ENCODE data around the gene SLC25A43.
"Not testable (repeated sequence)": the region's sequence is repeated elsewhere in the genome, so short reads cannot be mapped to it uniquely, and the experiment has no call there.

Gene SLC25A43
- long read RNA-seq, transcript SLC25A43-201 (5 exons, 2,783 nt) = major isoform, 54 of 88 reads
- long read RNA-seq, transcript SLC25A43-204 (4 exons, 896 nt) = minor isoform, 9 of 88 reads
- long read RNA-seq, partial matches to known transcripts = 6 of 88 reads
- long read RNA-seq, other reads (novel, unspliced or antisense) = 19 of 88 reads

DNA sequence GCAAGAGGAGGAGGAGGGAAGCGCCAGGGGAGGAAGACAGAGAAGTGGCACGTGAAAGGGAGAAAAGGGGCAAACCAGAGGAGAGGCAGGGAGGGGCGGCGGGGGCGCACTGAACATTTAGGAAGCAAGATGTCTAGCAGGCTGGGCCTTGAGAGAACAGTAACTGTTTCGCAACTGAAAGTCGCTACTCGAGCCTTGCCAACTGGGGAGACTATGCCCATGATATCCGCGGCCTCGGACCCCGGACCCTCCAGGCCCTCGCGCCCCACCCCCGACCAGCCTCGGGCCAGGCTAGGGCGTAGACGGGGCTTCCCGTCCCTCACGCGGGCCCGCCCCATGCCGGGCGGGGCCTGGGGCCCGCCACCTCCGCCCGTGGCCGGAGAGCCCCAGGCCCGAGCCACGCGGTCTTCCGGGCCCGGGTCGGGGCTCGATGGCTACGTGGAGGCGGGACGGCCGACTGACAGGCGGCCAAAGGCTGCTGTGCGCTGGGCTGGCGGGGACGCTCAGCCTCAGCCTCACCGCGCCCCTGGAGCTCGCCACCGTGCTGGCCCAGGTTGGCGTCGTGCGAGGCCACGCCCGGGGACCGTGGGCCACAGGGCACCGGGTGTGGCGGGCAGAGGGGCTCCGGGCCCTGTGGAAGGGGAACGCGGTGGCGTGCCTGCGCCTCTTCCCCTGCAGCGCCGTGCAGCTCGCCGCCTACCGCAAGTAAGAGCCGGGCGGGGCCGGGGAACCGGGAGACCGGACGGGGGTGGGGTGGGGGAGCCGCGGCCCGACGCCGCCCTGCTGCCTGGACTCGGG, at the start of gene SLC25A43:
SLC25A43 (plus strand) TSS at position 363 of the 798 bp plus-strand sequence; CDS start at position 431, 68 bp downstream.
- peak; percentile 26 to 33 for DNase-seq (ENCODE audit: low read depth in 1 of 2, low spot score in 1 of 2)
- Histone ChIP-seq H3K27ac (replicated peaks) (peak within 1 kb of the TSS; percentile 76), H3K4me3 (replicated peaks; ENCODE audit: insufficient read depth, low read length) (peak within 1 kb of the TSS; percentile 50)

DNA sequence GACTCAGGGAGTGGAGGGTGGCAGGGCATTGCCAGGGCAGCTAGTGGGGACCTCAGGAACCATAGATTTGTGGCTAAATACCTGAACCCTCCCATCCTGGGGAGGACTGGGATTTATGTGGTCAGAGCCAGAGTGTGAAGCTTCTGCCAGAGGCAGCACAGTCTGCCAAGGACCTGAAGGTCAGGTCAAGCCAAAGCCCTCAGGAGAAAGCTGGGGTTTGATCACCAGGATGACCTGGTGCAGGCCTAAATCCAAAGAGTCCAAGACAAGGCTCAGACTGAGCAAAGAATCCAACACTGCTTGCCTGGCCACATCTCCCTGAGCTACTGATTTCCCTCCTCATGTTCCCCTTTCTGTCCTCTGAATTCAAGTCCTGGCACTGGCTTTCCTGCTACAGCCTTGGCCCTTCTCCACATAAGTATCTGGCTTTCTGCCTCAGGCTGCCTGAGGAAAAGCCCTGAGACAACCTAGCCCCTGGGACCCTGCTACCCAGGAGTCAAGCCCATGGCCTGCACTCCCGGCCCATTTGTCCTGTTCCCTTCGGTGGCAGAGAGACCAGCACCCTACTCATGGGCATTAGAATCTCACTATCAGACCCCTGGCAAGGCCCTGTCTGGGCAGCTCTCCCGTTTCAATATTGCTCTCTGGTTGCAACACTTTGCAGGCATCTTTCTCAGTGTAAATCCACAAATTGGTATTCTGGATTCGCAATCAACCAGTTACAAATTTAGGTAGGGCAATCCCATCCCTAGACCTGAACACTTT, 39.3 kb upstream of the SLC25A43 start:
- H3K27me3 ChIP-seq (ENCODE audit: insufficient read depth, poor library complexity, severe bottlenecking) = no peaks in the 10 kb centered on the region
- no peak for TF ChIP-seq SPI1 (IDR thresholded peaks at IDR 0.05; ENCODE audit: borderline replicate concordance, low read depth)
- no peak for TF ChIP-seq POLR2AphosphoS5 (IDR thresholded peaks at IDR 0.05; ENCODE audit: low read depth)
- DNase-seq (ENCODE audit: low read depth in 1 of 2, low spot score in 1 of 2) = no peak
- H3K4me3 ChIP-seq (replicated peaks; ENCODE audit: insufficient read depth, low read length) = no peak overlapping the region
- no peak overlapping the region for H3K27ac ChIP-seq (replicated peaks)

More for the DNA sequence above, at the start of gene SLC25A43:
- no peaks in the 10 kb centered on the region for H3K27me3 ChIP-seq (ENCODE audit: insufficient read depth, poor library complexity, severe bottlenecking)
- TF ChIP-seq GABPA (IDR thresholded peaks at IDR 0.05; ENCODE audit: low read depth) (no peak), POLR2AphosphoS5 (IDR thresholded peaks at IDR 0.05; ENCODE audit: low read depth) (peak; percentile 39; the same call in 1 of the 2 replicates)

DNA sequence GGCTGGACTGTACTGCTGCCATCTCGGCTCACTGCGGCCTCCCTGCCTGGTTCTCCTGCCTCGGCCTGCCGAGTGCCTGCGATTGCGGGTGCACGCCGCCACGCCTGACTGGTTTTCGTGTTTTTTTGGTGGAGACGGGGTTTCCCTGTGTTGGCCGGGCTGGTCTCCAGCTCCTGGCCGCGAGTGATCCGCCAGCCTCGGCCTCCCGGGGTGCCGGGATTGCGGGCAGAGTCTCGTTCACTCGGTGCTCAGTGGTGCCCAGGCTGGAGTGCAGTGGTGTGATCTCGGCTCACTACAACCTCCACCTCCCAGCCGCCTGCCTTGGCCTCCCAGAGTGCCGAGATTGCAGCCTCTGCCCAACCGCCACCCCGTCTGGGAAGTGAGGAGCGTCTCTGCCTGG, 37.7 kb upstream of the SLC25A43 start:
- DNase-seq (ENCODE audit: low read depth in 1 of 2, low spot score in 1 of 2); H3K27me3 ChIP-seq (ENCODE audit: insufficient read depth, poor library complexity, severe bottlenecking); H3K4me3 ChIP-seq (replicated peaks; ENCODE audit: insufficient read depth, low read length); H3K27ac ChIP-seq (replicated peaks): not testable (repeated sequence)

DNA sequence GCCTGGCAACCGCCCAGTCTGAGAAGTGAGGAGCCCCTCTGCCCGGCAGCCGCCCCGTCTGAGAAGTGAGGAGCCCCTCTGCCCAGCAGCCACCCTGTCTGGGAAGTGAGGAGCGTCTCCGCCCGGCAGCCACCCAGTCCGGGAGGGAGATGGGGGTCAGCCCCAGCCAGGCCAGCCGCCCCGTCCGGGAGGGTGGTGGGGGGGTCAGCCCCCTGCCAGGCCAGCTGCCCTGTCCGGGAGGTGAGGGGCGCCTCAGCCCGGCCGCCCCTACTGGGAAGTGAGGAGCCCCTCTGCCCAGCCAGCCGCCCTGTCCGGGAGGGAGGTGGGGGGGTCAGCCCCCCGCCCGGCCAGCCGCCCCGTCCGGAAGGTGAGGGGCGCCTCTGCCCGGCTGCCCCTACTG, 37.1 kb upstream of the SLC25A43 start:
- H3K27ac ChIP-seq (replicated peaks); H3K4me3 ChIP-seq (replicated peaks; ENCODE audit: insufficient read depth, low read length); DNase-seq (ENCODE audit: low read depth in 1 of 2, low spot score in 1 of 2); H3K27me3 ChIP-seq (ENCODE audit: insufficient read depth, poor library complexity, severe bottlenecking): not testable (repeated sequence)

DNA sequence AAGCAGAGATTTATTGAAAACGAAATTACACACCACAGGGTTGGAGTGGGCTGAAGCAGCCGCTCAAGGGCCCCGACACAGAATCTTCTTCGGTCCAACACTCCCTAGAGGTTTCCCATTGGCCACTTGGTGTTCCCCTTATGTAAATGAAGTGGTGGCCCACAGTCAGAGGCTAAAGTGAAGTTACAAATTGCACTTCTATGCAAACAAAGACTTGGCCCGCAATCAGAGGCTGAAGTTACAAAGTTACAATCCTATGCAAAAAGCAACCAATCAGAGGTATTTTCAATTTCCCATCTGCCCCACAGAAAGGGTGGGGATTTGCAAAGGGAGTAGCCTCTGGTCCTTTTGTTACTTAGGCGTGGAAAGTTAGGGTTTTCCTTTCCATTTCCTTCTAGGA, 35.7 kb upstream of the SLC25A43 start:
- no peak for TF ChIP-seq GABPA (IDR thresholded peaks at IDR 0.05; ENCODE audit: low read depth)
- TF ChIP-seq, protein P1, sequence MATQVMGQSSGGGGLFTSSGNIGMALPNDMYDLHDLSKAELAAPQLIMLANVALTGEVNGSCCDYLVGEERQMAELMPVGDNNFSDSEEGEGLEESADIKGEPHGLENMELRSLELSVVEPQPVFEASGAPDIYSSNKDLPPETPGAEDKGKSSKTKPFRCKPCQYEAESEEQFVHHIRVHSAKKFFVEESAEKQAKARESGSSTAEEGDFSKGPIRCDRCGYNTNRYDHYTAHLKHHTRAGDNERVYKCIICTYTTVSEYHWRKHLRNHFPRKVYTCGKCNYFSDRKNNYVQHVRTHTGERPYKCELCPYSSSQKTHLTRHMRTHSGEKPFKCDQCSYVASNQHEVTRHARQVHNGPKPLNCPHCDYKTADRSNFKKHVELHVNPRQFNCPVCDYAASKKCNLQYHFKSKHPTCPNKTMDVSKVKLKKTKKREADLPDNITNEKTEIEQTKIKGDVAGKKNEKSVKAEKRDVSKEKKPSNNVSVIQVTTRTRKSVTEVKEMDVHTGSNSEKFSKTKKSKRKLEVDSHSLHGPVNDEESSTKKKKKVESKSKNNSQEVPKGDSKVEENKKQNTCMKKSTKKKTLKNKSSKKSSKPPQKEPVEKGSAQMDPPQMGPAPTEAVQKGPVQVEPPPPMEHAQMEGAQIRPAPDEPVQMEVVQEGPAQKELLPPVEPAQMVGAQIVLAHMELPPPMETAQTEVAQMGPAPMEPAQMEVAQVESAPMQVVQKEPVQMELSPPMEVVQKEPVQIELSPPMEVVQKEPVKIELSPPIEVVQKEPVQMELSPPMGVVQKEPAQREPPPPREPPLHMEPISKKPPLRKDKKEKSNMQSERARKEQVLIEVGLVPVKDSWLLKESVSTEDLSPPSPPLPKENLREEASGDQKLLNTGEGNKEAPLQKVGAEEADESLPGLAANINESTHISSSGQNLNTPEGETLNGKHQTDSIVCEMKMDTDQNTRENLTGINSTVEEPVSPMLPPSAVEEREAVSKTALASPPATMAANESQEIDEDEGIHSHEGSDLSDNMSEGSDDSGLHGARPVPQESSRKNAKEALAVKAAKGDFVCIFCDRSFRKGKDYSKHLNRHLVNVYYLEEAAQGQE (IDR thresholded peaks at IDR 0.05; ENCODE audit: insufficient replicate concordance, low read depth) = no peak
- TF ChIP-seq, protein P2, sequence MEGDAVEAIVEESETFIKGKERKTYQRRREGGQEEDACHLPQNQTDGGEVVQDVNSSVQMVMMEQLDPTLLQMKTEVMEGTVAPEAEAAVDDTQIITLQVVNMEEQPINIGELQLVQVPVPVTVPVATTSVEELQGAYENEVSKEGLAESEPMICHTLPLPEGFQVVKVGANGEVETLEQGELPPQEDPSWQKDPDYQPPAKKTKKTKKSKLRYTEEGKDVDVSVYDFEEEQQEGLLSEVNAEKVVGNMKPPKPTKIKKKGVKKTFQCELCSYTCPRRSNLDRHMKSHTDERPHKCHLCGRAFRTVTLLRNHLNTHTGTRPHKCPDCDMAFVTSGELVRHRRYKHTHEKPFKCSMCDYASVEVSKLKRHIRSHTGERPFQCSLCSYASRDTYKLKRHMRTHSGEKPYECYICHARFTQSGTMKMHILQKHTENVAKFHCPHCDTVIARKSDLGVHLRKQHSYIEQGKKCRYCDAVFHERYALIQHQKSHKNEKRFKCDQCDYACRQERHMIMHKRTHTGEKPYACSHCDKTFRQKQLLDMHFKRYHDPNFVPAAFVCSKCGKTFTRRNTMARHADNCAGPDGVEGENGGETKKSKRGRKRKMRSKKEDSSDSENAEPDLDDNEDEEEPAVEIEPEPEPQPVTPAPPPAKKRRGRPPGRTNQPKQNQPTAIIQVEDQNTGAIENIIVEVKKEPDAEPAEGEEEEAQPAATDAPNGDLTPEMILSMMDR (IDR thresholded peaks at IDR 0.05; ENCODE audit: insufficient read depth, low read length) = no peak
- TF ChIP-seq POLR2AphosphoS5 (IDR thresholded peaks at IDR 0.05; ENCODE audit: low read depth) = no peak
- no peak for TF ChIP-seq SPI1 (IDR thresholded peaks at IDR 0.05; ENCODE audit: borderline replicate concordance, low read depth)
- DNase-seq (ENCODE audit: low read depth in 1 of 2, low spot score in 1 of 2) = no peak
- Histone ChIP-seq H3K4me3 (replicated peaks; ENCODE audit: insufficient read depth, low read length) (no peak overlapping the region), H3K27ac (replicated peaks) (no peak overlapping the region), H3K27me3 (ENCODE audit: insufficient read depth, poor library complexity, severe bottlenecking) (no peaks in the 10 kb centered on the region)

DNA sequence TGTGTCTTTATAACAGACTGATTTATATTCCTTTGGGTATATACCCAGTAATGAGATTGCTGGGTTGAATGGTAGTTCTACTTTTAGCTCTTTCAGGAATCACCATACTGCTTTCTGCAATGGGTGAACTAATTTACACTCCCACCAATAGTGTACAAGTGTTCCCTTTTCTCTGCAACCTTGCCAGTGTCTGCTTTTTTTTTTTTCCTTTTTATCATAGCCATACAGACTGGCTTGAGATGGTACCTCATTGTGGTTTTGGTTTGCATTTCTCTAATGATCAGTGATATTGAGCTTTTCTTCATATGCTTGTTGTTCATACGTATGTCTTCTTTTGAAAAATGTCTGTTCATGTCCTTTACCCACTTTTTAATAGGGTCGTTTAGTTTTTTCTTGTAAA, 27.3 kb upstream of the SLC25A43 start:
- not testable (repeated sequence) for H3K4me3 ChIP-seq (replicated peaks; ENCODE audit: insufficient read depth, low read length); DNase-seq (ENCODE audit: low read depth in 1 of 2, low spot score in 1 of 2); H3K27ac ChIP-seq (replicated peaks); H3K27me3 ChIP-seq (ENCODE audit: insufficient read depth, poor library complexity, severe bottlenecking)

DNA sequence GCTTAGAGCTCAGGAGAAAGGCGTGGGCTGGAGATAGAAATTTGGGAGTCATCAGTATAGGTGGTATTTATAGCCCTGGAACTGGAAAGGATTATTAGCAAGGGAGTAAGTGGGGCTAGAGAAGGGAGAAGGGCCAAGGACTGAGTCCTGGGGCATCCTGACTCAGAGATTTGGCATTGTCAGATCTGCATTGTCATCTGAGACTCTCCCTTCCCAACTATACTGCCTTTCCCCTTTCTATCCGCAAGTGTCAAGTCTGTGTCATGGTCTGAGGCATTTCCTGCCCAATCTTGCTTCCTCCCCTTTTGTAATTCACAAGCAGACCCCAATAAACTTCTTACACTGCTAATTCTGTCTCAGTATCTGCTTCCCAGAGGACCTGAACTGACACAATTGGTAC, 24.4 kb upstream of the SLC25A43 start:
- DNase-seq (ENCODE audit: low read depth in 1 of 2, low spot score in 1 of 2) = no peak
- Histone ChIP-seq H3K27ac (replicated peaks) (no peak overlapping the region), H3K4me3 (replicated peaks; ENCODE audit: insufficient read depth, low read length) (no peak overlapping the region), H3K27me3 (ENCODE audit: insufficient read depth, poor library complexity, severe bottlenecking) (no peaks in the 10 kb centered on the region)
- no peak for TF ChIP-seq GABPA (IDR thresholded peaks at IDR 0.05; ENCODE audit: low read depth)
- TF ChIP-seq, protein P2 (IDR thresholded peaks at IDR 0.05; ENCODE audit: insufficient read depth, low read length) = no peak
- TF ChIP-seq SPI1 (IDR thresholded peaks at IDR 0.05; ENCODE audit: borderline replicate concordance, low read depth) = no peak
- TF ChIP-seq POLR2AphosphoS5 (IDR thresholded peaks at IDR 0.05; ENCODE audit: low read depth) = no peak
